Gastrocnemius medialis (tissue), 4 donors: Measurements from ENCODE around the gene GRID1.

ENCODE experiments used
- POLR2A ChIP-seq, 2 donors: fragments of 450-650 bp; IDR thresholded peaks; one replicate each; pipeline ENCODE4 v1.6.1; 2017; ENCODE audit warnings: antibody characterized with exemption in 2 of 2, mild to moderate bottlenecking in 2 of 2, moderate library complexity in 2 of 2
- TF ChIP-seq, protein P1 (sequence below), 5 experiments: fragments of 450-650 bp in 3 of 5; fragments of 200-600 bp in 2 of 5; sonication (generic) in 2 of 5; IDR thresholded peaks in 4 of 5; conservative IDR thresholded peaks in 1 of 5; 1 replicate in 4 of 5; 2 replicates in 1 of 5; pipeline ENCODE4 v1.5.1; 2016 to 2019; ENCODE audit warnings: antibody characterized with exemption in 5 of 5, mild to moderate bottlenecking in 3 of 5, moderate library complexity in 3 of 5

DNA sequence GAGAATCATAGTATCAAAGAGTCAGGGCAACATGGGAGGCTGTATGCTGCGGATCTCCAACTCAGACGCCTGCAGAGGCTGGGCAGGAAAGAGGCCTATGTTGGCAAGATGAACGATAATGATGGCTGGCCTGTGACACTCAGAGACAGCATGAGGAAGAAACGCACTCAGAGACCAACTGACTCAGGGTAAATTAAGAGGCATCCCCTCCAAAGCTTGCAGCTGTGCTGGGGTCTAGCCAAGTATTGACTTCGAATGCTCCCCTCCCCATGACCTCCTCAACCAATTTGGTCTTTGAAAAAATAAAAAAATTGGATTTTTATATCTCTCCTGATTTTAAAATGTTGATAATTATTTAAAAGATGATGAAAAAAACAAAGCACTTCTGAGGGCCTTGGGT, 718.9 kb downstream of the GRID1 start:
- no peak for TF ChIP-seq POLR2A (IDR thresholded peaks at IDR 0.05)
- TF ChIP-seq, protein P1, sequence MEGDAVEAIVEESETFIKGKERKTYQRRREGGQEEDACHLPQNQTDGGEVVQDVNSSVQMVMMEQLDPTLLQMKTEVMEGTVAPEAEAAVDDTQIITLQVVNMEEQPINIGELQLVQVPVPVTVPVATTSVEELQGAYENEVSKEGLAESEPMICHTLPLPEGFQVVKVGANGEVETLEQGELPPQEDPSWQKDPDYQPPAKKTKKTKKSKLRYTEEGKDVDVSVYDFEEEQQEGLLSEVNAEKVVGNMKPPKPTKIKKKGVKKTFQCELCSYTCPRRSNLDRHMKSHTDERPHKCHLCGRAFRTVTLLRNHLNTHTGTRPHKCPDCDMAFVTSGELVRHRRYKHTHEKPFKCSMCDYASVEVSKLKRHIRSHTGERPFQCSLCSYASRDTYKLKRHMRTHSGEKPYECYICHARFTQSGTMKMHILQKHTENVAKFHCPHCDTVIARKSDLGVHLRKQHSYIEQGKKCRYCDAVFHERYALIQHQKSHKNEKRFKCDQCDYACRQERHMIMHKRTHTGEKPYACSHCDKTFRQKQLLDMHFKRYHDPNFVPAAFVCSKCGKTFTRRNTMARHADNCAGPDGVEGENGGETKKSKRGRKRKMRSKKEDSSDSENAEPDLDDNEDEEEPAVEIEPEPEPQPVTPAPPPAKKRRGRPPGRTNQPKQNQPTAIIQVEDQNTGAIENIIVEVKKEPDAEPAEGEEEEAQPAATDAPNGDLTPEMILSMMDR (IDR thresholded peaks at IDR 0.05 in 4 of 5, conservative IDR thresholded peaks at IDR 0.05 in 1 of 5) = no peak
